Parathyroid adenoma (tissue), 2 donors: Measurements from ENCODE around the gene FOXL1.

Experiments
- H2AFZ ChIP-seq: fragments of 300-600 bp; sonication (generic); one replicate; pipeline ENCODE4 v1.7.0; 2017; ENCODE audit warnings: antibody characterized with exemption, mild to moderate bottlenecking
- H3K27ac ChIP-seq: fragments of 300-600 bp; sonication (generic); one replicate; pipeline ENCODE4 v1.7.0; 2017
- H3K27me3 ChIP-seq: fragments of 300-600 bp; sonication (generic); one replicate; pipeline ENCODE4 v1.7.0; 2017; ENCODE audit warnings: low read length; ENCODE audit not compliant: control insufficient read depth, insufficient read depth
- H3K36me3 ChIP-seq: fragments of 300-600 bp; sonication (generic); one replicate; pipeline ENCODE4 v1.7.0; 2017; ENCODE audit warnings: low read length; ENCODE audit not compliant: control insufficient read depth, insufficient read depth
- H3K4me1 ChIP-seq: fragments of 300-600 bp; sonication (generic); one replicate; pipeline ENCODE4 v1.7.0; 2017; ENCODE audit warnings: control low read depth
- H3K4me2 ChIP-seq: fragments of 300-600 bp; sonication (generic); one replicate; pipeline ENCODE4 v1.7.0; 2017; ENCODE audit warnings: low read length
- H3K4me3 ChIP-seq: fragments of 300-600 bp; sonication (generic); one replicate; pipeline ENCODE4 v1.7.0; 2017; ENCODE audit warnings: low read depth, low read length
- H3K79me2 ChIP-seq: fragments of 300-600 bp; sonication (generic); one replicate; pipeline ENCODE4 v1.7.0; 2017; ENCODE audit warnings: control low read depth
- H3K9ac ChIP-seq: fragments of 300-600 bp; sonication (generic); one replicate; pipeline ENCODE4 v1.7.0; 2017; ENCODE audit warnings: mild to moderate bottlenecking
- H3K9me3 ChIP-seq: fragments of 300-600 bp; sonication (generic); one replicate; pipeline ENCODE4 v1.7.0; 2017; ENCODE audit warnings: low read length; ENCODE audit not compliant: control insufficient read depth
- TF ChIP-seq, protein P1 (sequence below): fragments of 300-600 bp; sonication (generic); IDR thresholded peaks from one replicate; pipeline ENCODE4 v1.7.0; 2017; ENCODE audit warnings: antibody characterized with exemption, mild to moderate bottlenecking
- donor health status: primary hyperparathyroidism.

The FOXL1 gene

DNA sequence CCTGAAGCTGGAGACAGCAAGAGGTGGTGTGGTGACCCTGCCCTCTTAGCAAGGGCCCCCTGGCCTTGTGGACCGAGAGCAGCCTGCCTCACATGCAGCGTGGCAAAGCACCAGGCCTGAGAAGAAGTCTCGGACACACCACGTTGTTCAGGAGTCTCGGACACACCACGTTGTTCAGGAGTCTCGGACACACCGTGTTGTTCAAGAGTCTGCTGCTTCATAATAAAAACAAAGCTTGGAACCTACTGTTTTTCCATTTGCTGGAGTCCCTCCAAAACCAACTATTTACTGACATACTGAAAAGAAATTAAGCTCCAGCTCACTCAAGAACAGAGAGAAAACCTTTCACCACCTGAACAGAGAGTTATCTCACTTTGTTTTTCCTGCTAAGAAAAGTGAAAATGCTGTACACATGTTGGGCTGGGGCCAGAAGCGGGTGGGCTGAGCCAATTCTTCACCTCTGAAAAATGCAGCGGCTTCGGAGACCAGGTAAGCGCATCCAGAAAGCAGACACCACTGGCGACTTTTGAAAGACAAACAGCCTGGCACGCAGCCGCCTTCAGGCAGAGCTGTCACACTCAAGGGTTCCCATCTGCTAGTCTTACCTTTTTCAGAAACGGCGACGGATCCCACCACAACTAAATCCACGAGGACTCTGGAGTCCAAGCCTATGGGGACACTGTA lies 32.3 kb upstream of the FOXL1 start:
- H3K4me1 ChIP-seq: no peaks in the 10 kb centered on the region
- no peaks in the 10 kb centered on the region for H3K36me3 ChIP-seq
- no peak overlapping the region for H3K9ac ChIP-seq
- no peaks in the 10 kb centered on the region for H3K9me3 ChIP-seq
- H3K27me3 ChIP-seq: no peaks in the 10 kb centered on the region
- TF ChIP-seq, protein P1, sequence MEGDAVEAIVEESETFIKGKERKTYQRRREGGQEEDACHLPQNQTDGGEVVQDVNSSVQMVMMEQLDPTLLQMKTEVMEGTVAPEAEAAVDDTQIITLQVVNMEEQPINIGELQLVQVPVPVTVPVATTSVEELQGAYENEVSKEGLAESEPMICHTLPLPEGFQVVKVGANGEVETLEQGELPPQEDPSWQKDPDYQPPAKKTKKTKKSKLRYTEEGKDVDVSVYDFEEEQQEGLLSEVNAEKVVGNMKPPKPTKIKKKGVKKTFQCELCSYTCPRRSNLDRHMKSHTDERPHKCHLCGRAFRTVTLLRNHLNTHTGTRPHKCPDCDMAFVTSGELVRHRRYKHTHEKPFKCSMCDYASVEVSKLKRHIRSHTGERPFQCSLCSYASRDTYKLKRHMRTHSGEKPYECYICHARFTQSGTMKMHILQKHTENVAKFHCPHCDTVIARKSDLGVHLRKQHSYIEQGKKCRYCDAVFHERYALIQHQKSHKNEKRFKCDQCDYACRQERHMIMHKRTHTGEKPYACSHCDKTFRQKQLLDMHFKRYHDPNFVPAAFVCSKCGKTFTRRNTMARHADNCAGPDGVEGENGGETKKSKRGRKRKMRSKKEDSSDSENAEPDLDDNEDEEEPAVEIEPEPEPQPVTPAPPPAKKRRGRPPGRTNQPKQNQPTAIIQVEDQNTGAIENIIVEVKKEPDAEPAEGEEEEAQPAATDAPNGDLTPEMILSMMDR: no peak
- no peak overlapping the region for H3K4me3 ChIP-seq
- peaks cover 2% of the 10 kb centered on the region for H3K79me2 ChIP-seq
- no peak overlapping the region for H3K27ac ChIP-seq
- H3K4me2 ChIP-seq: no peak overlapping the region
- H2AFZ ChIP-seq: no peak overlapping the region

DNA sequence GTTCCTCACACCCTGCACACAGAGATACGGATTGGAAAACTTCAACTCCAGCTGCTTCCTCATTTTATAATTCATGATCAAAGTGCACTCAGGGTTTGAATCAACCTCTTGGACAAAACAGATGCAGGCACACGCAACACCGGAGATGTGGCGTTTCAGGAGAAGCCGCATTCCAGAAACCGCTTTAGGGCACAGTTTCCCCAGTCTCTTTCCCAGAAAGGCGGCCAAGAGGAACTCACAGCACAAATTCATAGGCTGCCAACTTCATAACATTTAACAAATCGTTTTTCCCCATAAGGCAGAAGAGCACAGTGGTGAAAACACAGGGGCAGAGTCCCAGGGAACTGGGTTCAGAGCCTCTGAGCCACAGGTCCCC lies 31.7 kb upstream of the FOXL1 start:
- Histone ChIP-seq H3K79me2 (peaks cover 2% of the 10 kb centered on the region), H3K36me3 (no peaks in the 10 kb centered on the region), H3K4me2 (no peak overlapping the region), H3K4me3 (no peak overlapping the region), H3K27me3 (no peaks in the 10 kb centered on the region), H3K27ac (no peak overlapping the region), H3K9ac (no peak overlapping the region), H2AFZ (no peak overlapping the region), H3K4me1 (no peaks in the 10 kb centered on the region), H3K9me3 (no peaks in the 10 kb centered on the region)
- TF ChIP-seq, protein P1: no peak

GRCh38 chr16:86547286-86547685 lies 31.1 kb upstream of the FOXL1 start:
- TF ChIP-seq, protein P1: no peak
- Histone ChIP-seq H3K36me3 (no peaks in the 10 kb centered on the region), H3K9ac (no peak overlapping the region), H3K27ac (no peak overlapping the region), H3K79me2 (peaks cover 2% of the 10 kb centered on the region), H3K9me3 (no peaks in the 10 kb centered on the region), H2AFZ (no peak overlapping the region), H3K4me3 (no peak overlapping the region), H3K27me3 (no peaks in the 10 kb centered on the region), H3K4me1 (no peaks in the 10 kb centered on the region), H3K4me2 (no peak overlapping the region)

- Histone ChIP-seq H3K4me3 (no peak overlapping the region), H3K4me2 (no peak overlapping the region), H3K9ac (no peak overlapping the region), H3K27me3 (no peaks in the 10 kb centered on the region), H3K27ac (no peak overlapping the region), H3K4me1 (no peaks in the 10 kb centered on the region), H3K9me3 (no peaks in the 10 kb centered on the region), H2AFZ (no peak overlapping the region), H3K79me2 (no peaks in the 10 kb centered on the region), H3K36me3 (no peaks in the 10 kb centered on the region)
- TF ChIP-seq, protein P1: no peak
Observed at GRCh38 chr16:86549076-86549892, 29.1 kb upstream of the FOXL1 start.
